ENCODE results near the gene CHID1. TPM values are rescaled to one million over a fixed set of nuclear protein-coding genes. Genes with fewer than 3 reads are reported as not detected.

Gene CHID1
- total and polyA plus RNA-seq, 2 of the 4 experiments (the other 2 are of a cell fraction), result 34.2 to 121 TPM

GRCh38 chr11:839280-839623 is 71.4 kb downstream of the CHID1 start:
- no peak for ATAC-seq (ENCODE audit: low read depth)
- no TSS peak for BruUV-seq (replicated peaks)
- H3K27me3 ChIP-seq (ENCODE audit: control insufficient read depth, insufficient read depth, low read length), result no peaks in the 10 kb centered on the region

More at GRCh38 chr11:839280-839623, 71.4 kb downstream of the CHID1 start:
- Histone ChIP-seq H3K4ac (ENCODE audit: low read depth, low read length) (no peak overlapping the region), H2BK15ac (ENCODE audit: low read depth, low read length) (no peak overlapping the region), H3K4me3 (ENCODE audit: insufficient read depth, low read depth, low read length) (no peak overlapping the region), H3K4me1 (ENCODE audit: control insufficient read depth, insufficient read depth, low read length) (peaks cover 26% of the 10 kb centered on the region), H4K91ac (ENCODE audit: insufficient read depth, low read depth, low read length) (no peak overlapping the region), H2BK120ac (ENCODE audit: low read depth, low read length) (no peak overlapping the region), H4K5ac (ENCODE audit: low read depth, low read length) (no peak overlapping the region), H3K9me1 (ENCODE audit: insufficient read depth, low read length) (peaks cover 23% of the 10 kb centered on the region), H2AFZ (replicated peaks; ENCODE audit: low read length, poor library complexity) (no peak overlapping the region), H4K20me1 (ENCODE audit: insufficient read depth, low read length) (peaks cover 79% of the 10 kb centered on the region), H3K18ac (ENCODE audit: low read depth, low read length) (no peak overlapping the region), H3K56ac (ENCODE audit: extremely low read depth, insufficient read depth, low read length) (no peak overlapping the region), H3K4me2 (ENCODE audit: low read depth, low read length) (no peak overlapping the region), H3K14ac (replicated peaks; ENCODE audit: low read depth, low read length) (no peak overlapping the region), H2BK20ac (ENCODE audit: low read depth, low read length) (no peak overlapping the region), H3K36me3 (ENCODE audit: control insufficient read depth, insufficient read depth, low read length) (peaks cover 52% of the 10 kb centered on the region), H2AK5ac (ENCODE audit: low read depth, low read length) (no peak overlapping the region), H3K9ac (ENCODE audit: low read depth, low read length) (no peak overlapping the region), H3K79me1 (ENCODE audit: low read depth in 1 of 2, low read length in 2 of 2) (peaks cover 14 to 69% of the 10 kb centered on the region in 2 experiments; a peak in 3 of 4 replicates), H3K23ac (ENCODE audit: low read depth, low read length) (no peak overlapping the region), H3K27ac (ENCODE audit: insufficient read depth, low read length) (no peak overlapping the region), H3K9me3 (ENCODE audit: control insufficient read depth, insufficient read depth, low read length) (no peaks in the 10 kb centered on the region), H4K8ac (ENCODE audit: low read depth in 2 of 2, low read length in 2 of 2) (no peak overlapping the region), H2AK9ac (replicated peaks; ENCODE audit: low read depth, low read length, poor library complexity) (no peak overlapping the region), H2BK5ac (ENCODE audit: low read depth, low read length, poor library complexity, severe bottlenecking) (no peak overlapping the region)
- intact Hi-C loops (cut with micrococcal nuclease), result no loop called here
- WGBS, 2 experiments (ENCODE audit: extremely low coverage in 2 of 2, insufficient read length in 1 of 2), result no CpG with 5 or more reads among the region's 5 CpGs
- DNase-seq, result no peak
- no peak for TF ChIP-seq RFX5 (IDR thresholded peaks at IDR 0.05; ENCODE audit: low read depth, low read length)
- ChIA-PET POLR2A (ENCODE audit: unreplicated experiment) (interaction anchor here (1.8 kb wide), 1 partner anchor 20 kb away, joined by 5 read pairs; the partner anchor contains the start of gene PNPLA2), CTCF (interaction anchor here (1.0 kb wide), 1 partner anchor 9 kb away, joined by 3 read pairs; no protein-coding TSS in a partner anchor)
- dilution Hi-C loops (cut with HindIII; ENCODE audit: low sequenced_read_pairs, unreplicated experiment), result no loop called here
- in situ Hi-C loops (cut with MboI; ENCODE audit: low sequenced_read_pairs), result no loop called here
